IMR-90 (cell line): ENCODE results near the gene SFTA2. TPM values are rescaled to one million over a fixed set of nuclear protein-coding genes. Genes with fewer than 3 reads are reported as not detected.

Experiments
- ATAC-seq: fragments of 200-7000 bp; cut with Tn5 transposase; 2 replicates; pipeline ENCODE4 v1.9.1; 2020; ENCODE audit warnings: low read depth, mild to moderate bottlenecking, moderate library complexity
- Bru-seq: library from RNA; stranded (reverse); fragments of 400-500 nt; gene quantifications from one replicate; lab custom pipeline; 2021; lab: Mats Ljungman, UMichigan
- BruChase-seq, 2 experiments: library from RNA; stranded (reverse); fragments of 400-500 nt; gene quantifications; one replicate each; lab custom pipeline; 2021; lab: Mats Ljungman, UMichigan
- BruUV-seq: library from RNA; stranded (reverse); fragments of 400-500 nt; replicated peaks from 2 replicates; lab custom pipeline; 2021; lab: Mats Ljungman, UMichigan
- CTCF ChIA-PET: fragments of 300-600 bp; formaldehyde crosslinking; extraction: SDS; loops from one replicate; lab custom pipeline; 2021; ENCODE audit warnings: antibody characterized with exemption; lab: Yijun Ruan, JAX
- POLR2A ChIA-PET: fragments of 300-600 bp; sonication (Branson Sonifier 250); formaldehyde crosslinking; loops from one replicate; lab custom pipeline; 2022; ENCODE audit warnings: antibody characterized with exemption; ENCODE audit not compliant: unreplicated experiment; lab: Charles Lee
- DNase-seq: peaks from one replicate; pipeline ENCODE4 v3.0.0; 2013
- H2AFZ ChIP-seq: replicated peaks from 2 replicates; pipeline ENCODE3; 2013; ENCODE audit warnings: low read length, mild to moderate bottlenecking; ENCODE audit not compliant: poor library complexity
- H2AK5ac ChIP-seq: 2 replicates; pipeline ENCODE4 v1.6.1; 2013; ENCODE audit warnings: low read depth, low read length, inconsistent platforms
- H2AK9ac ChIP-seq: replicated peaks from 2 replicates; pipeline ENCODE3; 2013; ENCODE audit warnings: mild to moderate bottlenecking, low read depth, low read length, moderate library complexity; ENCODE audit not compliant: poor library complexity
- H2BK120ac ChIP-seq: 2 replicates; pipeline ENCODE4 v1.6.1; 2013; ENCODE audit warnings: low read depth, low read length, inconsistent platforms
- H2BK15ac ChIP-seq: 3 replicates; pipeline ENCODE4 v1.6.1; 2013; ENCODE audit warnings: low read depth, low read length, inconsistent platforms
- H2BK20ac ChIP-seq: 2 replicates; pipeline ENCODE4 v1.6.1; 2013; ENCODE audit warnings: low read depth, mild to moderate bottlenecking, inconsistent platforms, low read length, moderate library complexity
- H2BK5ac ChIP-seq: 2 replicates; pipeline ENCODE4 v1.6.1; 2013; ENCODE audit warnings: mild to moderate bottlenecking, low read depth, low read length, inconsistent platforms; ENCODE audit not compliant: poor library complexity, severe bottlenecking
- H3K14ac ChIP-seq: replicated peaks from 2 replicates; pipeline ENCODE4 v1.6.1; 2013; ENCODE audit warnings: low read depth, low read length, inconsistent platforms
- H3K18ac ChIP-seq: 2 replicates; pipeline ENCODE4 v1.6.1; 2013; ENCODE audit warnings: low read depth, low read length, control low read depth
- H3K23ac ChIP-seq: 2 replicates; pipeline ENCODE4 v1.6.1; 2013; ENCODE audit warnings: low read depth, low read length, inconsistent platforms
- H3K27ac ChIP-seq: 2 replicates; pipeline ENCODE4 v1.5.1; 2013; ENCODE audit warnings: mild to moderate bottlenecking, control low read depth, low read length; ENCODE audit not compliant: insufficient read depth
- H3K27me3 ChIP-seq: 2 replicates; pipeline ENCODE4 v1.6.1; 2013; ENCODE audit warnings: low read length; ENCODE audit not compliant: control insufficient read depth, insufficient read depth
- H3K36me3 ChIP-seq: 2 replicates; pipeline ENCODE4 v1.6.1; 2013; ENCODE audit warnings: low read length, mixed read lengths; ENCODE audit not compliant: control insufficient read depth, insufficient read depth
- H3K4ac ChIP-seq: 2 replicates; pipeline ENCODE4 v1.6.1; 2013; ENCODE audit warnings: low read depth, low read length, inconsistent platforms
- H3K4me1 ChIP-seq: 2 replicates; pipeline ENCODE4 v1.6.1; 2013; ENCODE audit warnings: low read length, mixed read lengths; ENCODE audit not compliant: control insufficient read depth, insufficient read depth
- H3K4me2 ChIP-seq: 2 replicates; pipeline ENCODE4 v1.6.1; 2013; ENCODE audit warnings: low read depth, mild to moderate bottlenecking, control low read depth, low read length, moderate library complexity
- H3K4me3 ChIP-seq: 2 replicates; pipeline ENCODE4 v1.5.1; 2013; ENCODE audit warnings: low read depth, mild to moderate bottlenecking, control low read depth, low read length, moderate library complexity; ENCODE audit not compliant: insufficient read depth
- H3K56ac ChIP-seq: 2 replicates; pipeline ENCODE4 v1.6.1; 2013; ENCODE audit warnings: low read length, inconsistent platforms; ENCODE audit not compliant: insufficient read depth; ENCODE audit errors: extremely low read depth
- H3K79me1 ChIP-seq, 2 experiments: 2 replicates each; pipeline ENCODE4 v1.6.1; 2013; ENCODE audit warnings: low read length in 2 of 2, inconsistent platforms in 1 of 2, low read depth in 1 of 2
- H3K9ac ChIP-seq: 2 replicates; pipeline ENCODE4 v1.6.1; 2013; ENCODE audit warnings: low read depth, low read length, control low read depth
- H3K9me1 ChIP-seq: 2 replicates; pipeline ENCODE4 v1.6.1; 2013; ENCODE audit warnings: low read length, inconsistent platforms; ENCODE audit not compliant: insufficient read depth
- H3K9me3 ChIP-seq: 2 replicates; pipeline ENCODE4 v1.6.1; 2013; ENCODE audit warnings: low read length; ENCODE audit not compliant: control insufficient read depth, insufficient read depth
- H4K20me1 ChIP-seq: 2 replicates; pipeline ENCODE4 v1.6.1; 2013; ENCODE audit warnings: low read length, inconsistent platforms; ENCODE audit not compliant: insufficient read depth
- H4K5ac ChIP-seq: 2 replicates; pipeline ENCODE4 v1.6.1; 2013; ENCODE audit warnings: mild to moderate bottlenecking, low read depth, low read length, control low read depth
- H4K8ac ChIP-seq, 2 experiments: 2 replicates each; pipeline ENCODE4 v1.6.1; 2013; ENCODE audit warnings: low read depth in 2 of 2, low read length in 2 of 2, control low read depth in 1 of 2, inconsistent platforms in 1 of 2
- H4K91ac ChIP-seq: 2 replicates; pipeline ENCODE4 v1.6.1; 2013; ENCODE audit warnings: low read depth, low read length, inconsistent platforms; ENCODE audit not compliant: insufficient read depth
- BHLHE40 ChIP-seq: fragments of 150-350 bp; IDR thresholded peaks from 2 replicates; pipeline ENCODE4 v1.6.1; 2016; ENCODE audit warnings: mild to moderate bottlenecking, low read depth, low read length
- CEBPB ChIP-seq: IDR thresholded peaks from 2 replicates; pipeline ENCODE4 v1.6.1; 2012; ENCODE audit warnings: low read depth, low read length, improper control_type of control experiment
- CHD1 ChIP-seq: IDR thresholded peaks from 2 replicates; pipeline ENCODE4 v1.6.1; 2012; ENCODE audit warnings: low read depth, low read length, improper control_type of control experiment
- FOS ChIP-seq: fragments of 150-350 bp; IDR thresholded peaks from 2 replicates; pipeline ENCODE4 v1.6.1; 2016; ENCODE audit warnings: low read depth, low read length
- MAFK ChIP-seq: IDR thresholded peaks from 2 replicates; pipeline ENCODE4 v1.6.1; 2012; ENCODE audit warnings: low read depth, low read length, improper control_type of control experiment
- MXI1 ChIP-seq: IDR thresholded peaks from 2 replicates; pipeline ENCODE4 v1.6.1; 2012; ENCODE audit warnings: low read depth, mild to moderate bottlenecking, low read length, moderate library complexity, borderline replicate concordance
- NFE2L2 ChIP-seq: fragments of 150-350 bp; IDR thresholded peaks from 2 replicates; pipeline ENCODE4 v1.6.1; 2016; ENCODE audit warnings: low read depth, mild to moderate bottlenecking, low read length
- POLR2A ChIP-seq: IDR thresholded peaks from 2 replicates; pipeline ENCODE4 v1.6.1; 2012; ENCODE audit warnings: mild to moderate bottlenecking, low read depth, low read length
- RCOR1 ChIP-seq: IDR thresholded peaks from 2 replicates; pipeline ENCODE4 v1.6.1; 2012; ENCODE audit warnings: mild to moderate bottlenecking, low read length, improper control_type of control experiment; ENCODE audit not compliant: insufficient replicate concordance
- RFX5 ChIP-seq: IDR thresholded peaks from 2 replicates; pipeline ENCODE4 v1.8.0; 2012; ENCODE audit warnings: low read depth, mild to moderate bottlenecking, low read length, moderate library complexity
- SMC3 ChIP-seq: fragments of 150-350 bp; IDR thresholded peaks from 2 replicates; pipeline ENCODE4 v1.6.1; 2016; ENCODE audit warnings: low read depth, mild to moderate bottlenecking, antibody characterized with exemption, low read length, moderate library complexity
- WGBS, 2 experiments: methylation state at CpG; one replicate each; pipeline versions ENCODE4 v1.1.5 to v1.1.7; 2013; ENCODE audit warnings: missing lambda C conversion rate in 2 of 2; ENCODE audit not compliant: insufficient read length in 1 of 2; ENCODE audit errors: extremely low coverage in 2 of 2; 5-methylcytosine and 5-hydroxymethylcytosine counted together
- dilution Hi-C: fragments of 300-500 bp; cut with HindIII; formaldehyde crosslinking; loops from one replicate; pipeline ENCODE4 v1.14.3; 2018; ENCODE audit warnings: low sequenced_read_pairs; ENCODE audit not compliant: unreplicated experiment
- in situ Hi-C: fragments of 300-500 bp; cut with MboI; formaldehyde crosslinking; loops from 3 replicates; pipeline ENCODE4 v1.14.3; 2019; ENCODE audit warnings: low sequenced_read_pairs, inconsistent platforms, mixed read lengths
- intact Hi-C: fragments of 100-400 bp; cut with micrococcal nuclease; formaldehyde crosslinking; loops from 2 replicates; pipeline ENCODE4 v1.10.0; 2022
- long read RNA-seq: library from polyadenylated mRNA; unstranded; transcript quantifications from one replicate; pipeline ENCODE4 v2.0.0, GENCODE V29; 2021; ENCODE audit not compliant: unreplicated experiment
- polyA plus RNA-seq, 3 experiments: library from polyadenylated mRNA; depleted of rRNA; stranded (reverse); fragments of >200 nt; gene quantifications; 2 replicates each; pipeline ENCODE4 v1.2.3, GENCODE V29; 2012; ENCODE audit warnings: low replicate concordance in 1 of 3
- total RNA-seq: library from RNA; depleted of rRNA; stranded (reverse); fragments of >200 nt; gene quantifications from 2 replicates; pipeline ENCODE4 v1.2.3, GENCODE V29; 2012; rRNA removed
- TF ChIP-seq, protein P1 (sequence below): fragments of 150-350 bp; IDR thresholded peaks from 2 replicates; pipeline ENCODE4 v1.6.1; 2016; ENCODE audit warnings: low read depth, mild to moderate bottlenecking, low read length, moderate library complexity, borderline replicate concordance
- TF ChIP-seq, protein P2 (sequence below): conservative IDR thresholded peaks from 2 replicates; pipeline ENCODE4 v1.5.1; 2012; ENCODE audit warnings: mild to moderate bottlenecking, low read depth, low read length, improper control_type of control experiment
- TF ChIP-seq, protein P3 (sequence below): fragments of 150-350 bp; IDR thresholded peaks from 2 replicates; pipeline ENCODE4 v1.6.1; 2017; ENCODE audit warnings: mild to moderate bottlenecking, antibody characterized with exemption, low read length, low read depth

Gene SFTA2
- total RNA-seq (not detected in 2 replicates), polyA plus RNA-seq (2012; rRNA removed) (not detected in 2 replicates), Bru-seq, nascent RNA (percentile 8 among the genes with signal in this experiment), BruChase-seq, experiment 1, labeled RNA remaining after a 6-hour chase (not detected), BruChase-seq, experiment 2, labeled RNA remaining after a 2-hour chase (not detected)
- polyA plus RNA-seq (2012; cell fraction: cytosol; rRNA removed): not detected in 2 replicates
- not detected in 2 replicates for polyA plus RNA-seq (2012; cell fraction: nucleus; rRNA removed; ENCODE audit: low replicate concordance)
- long read RNA-seq: 0 reads

GRCh38 chr6:30931969-30932645 lies at the start of gene SFTA2:
SFTA2 (minus strand) TSS chr6:30932170; CDS start chr6:30932096, 74 bp downstream.
- H4K91ac ChIP-seq: no peak within 1 kb of the TSS
- H3K4me1 ChIP-seq: no peaks in the 10 kb centered on the region
- ChIA-PET POLR2A (no interaction called here), CTCF (interaction anchor here (0.9 kb wide), 2 partner anchors 16 to 139 kb away, joined by 3 read pairs; no protein-coding TSS in a partner anchor)
- H3K23ac ChIP-seq: no peak within 1 kb of the TSS
- peaks cover 4% of the 10 kb centered on the region for H3K9me3 ChIP-seq
- H3K4me3 ChIP-seq: no peak within 1 kb of the TSS
- H2AK5ac ChIP-seq: no peak within 1 kb of the TSS
- H4K8ac ChIP-seq: no peak within 1 kb of the TSS
- no TSS peak for BruUV-seq
- dilution Hi-C loops (no loop called here), intact Hi-C loops (no loop called here), in situ Hi-C loops (no loop called here)
- no peaks in the 10 kb centered on the region for H3K79me1 ChIP-seq
- no peaks in the 10 kb centered on the region for H4K20me1 ChIP-seq
- H2BK5ac ChIP-seq: no peak within 1 kb of the TSS
- H3K27me3 ChIP-seq: peaks cover 35% of the 10 kb centered on the region
- ATAC-seq (no peak), DNase-seq (no peak)
- H2AK9ac ChIP-seq: no peak within 1 kb of the TSS
- no peak within 1 kb of the TSS for H3K9ac ChIP-seq
- no peak within 1 kb of the TSS for H3K4me2 ChIP-seq
- H3K14ac ChIP-seq: no peak within 1 kb of the TSS
- no peak within 1 kb of the TSS for H3K27ac ChIP-seq
- H3K4ac ChIP-seq: no peak within 1 kb of the TSS
- H3K56ac ChIP-seq: no peak within 1 kb of the TSS
- H3K18ac ChIP-seq: no peak within 1 kb of the TSS
- no peak within 1 kb of the TSS for H2AFZ ChIP-seq
- H2BK20ac ChIP-seq: no peak within 1 kb of the TSS
- H3K9me1 ChIP-seq: no peaks in the 10 kb centered on the region
- no peak within 1 kb of the TSS for H2BK15ac ChIP-seq
- no peak within 1 kb of the TSS for H2BK120ac ChIP-seq
- no peaks in the 10 kb centered on the region; the same call in 1 of the 2 replicates for H3K36me3 ChIP-seq
- no peak within 1 kb of the TSS for H4K5ac ChIP-seq
- WGBS, 2 experiments: no CpG with 5 or more reads among the region's 7 CpGs
- TF ChIP-seq CHD1: no peak
- TF ChIP-seq RFX5: no peak
- TF ChIP-seq MXI1: no peak
- TF ChIP-seq CEBPB: no peak
- TF ChIP-seq POLR2A: no peak
- TF ChIP-seq RCOR1: no peak
- no peak for TF ChIP-seq MAFK
- no peak for TF ChIP-seq NFE2L2
- TF ChIP-seq, protein P1, sequence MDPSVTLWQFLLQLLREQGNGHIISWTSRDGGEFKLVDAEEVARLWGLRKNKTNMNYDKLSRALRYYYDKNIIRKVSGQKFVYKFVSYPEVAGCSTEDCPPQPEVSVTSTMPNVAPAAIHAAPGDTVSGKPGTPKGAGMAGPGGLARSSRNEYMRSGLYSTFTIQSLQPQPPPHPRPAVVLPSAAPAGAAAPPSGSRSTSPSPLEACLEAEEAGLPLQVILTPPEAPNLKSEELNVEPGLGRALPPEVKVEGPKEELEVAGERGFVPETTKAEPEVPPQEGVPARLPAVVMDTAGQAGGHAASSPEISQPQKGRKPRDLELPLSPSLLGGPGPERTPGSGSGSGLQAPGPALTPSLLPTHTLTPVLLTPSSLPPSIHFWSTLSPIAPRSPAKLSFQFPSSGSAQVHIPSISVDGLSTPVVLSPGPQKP: no peak
- no peak for TF ChIP-seq BHLHE40
- TF ChIP-seq FOS: no peak
- TF ChIP-seq, protein P2, sequence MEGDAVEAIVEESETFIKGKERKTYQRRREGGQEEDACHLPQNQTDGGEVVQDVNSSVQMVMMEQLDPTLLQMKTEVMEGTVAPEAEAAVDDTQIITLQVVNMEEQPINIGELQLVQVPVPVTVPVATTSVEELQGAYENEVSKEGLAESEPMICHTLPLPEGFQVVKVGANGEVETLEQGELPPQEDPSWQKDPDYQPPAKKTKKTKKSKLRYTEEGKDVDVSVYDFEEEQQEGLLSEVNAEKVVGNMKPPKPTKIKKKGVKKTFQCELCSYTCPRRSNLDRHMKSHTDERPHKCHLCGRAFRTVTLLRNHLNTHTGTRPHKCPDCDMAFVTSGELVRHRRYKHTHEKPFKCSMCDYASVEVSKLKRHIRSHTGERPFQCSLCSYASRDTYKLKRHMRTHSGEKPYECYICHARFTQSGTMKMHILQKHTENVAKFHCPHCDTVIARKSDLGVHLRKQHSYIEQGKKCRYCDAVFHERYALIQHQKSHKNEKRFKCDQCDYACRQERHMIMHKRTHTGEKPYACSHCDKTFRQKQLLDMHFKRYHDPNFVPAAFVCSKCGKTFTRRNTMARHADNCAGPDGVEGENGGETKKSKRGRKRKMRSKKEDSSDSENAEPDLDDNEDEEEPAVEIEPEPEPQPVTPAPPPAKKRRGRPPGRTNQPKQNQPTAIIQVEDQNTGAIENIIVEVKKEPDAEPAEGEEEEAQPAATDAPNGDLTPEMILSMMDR: no peak
- TF ChIP-seq SMC3: no peak
- TF ChIP-seq, protein P3, sequence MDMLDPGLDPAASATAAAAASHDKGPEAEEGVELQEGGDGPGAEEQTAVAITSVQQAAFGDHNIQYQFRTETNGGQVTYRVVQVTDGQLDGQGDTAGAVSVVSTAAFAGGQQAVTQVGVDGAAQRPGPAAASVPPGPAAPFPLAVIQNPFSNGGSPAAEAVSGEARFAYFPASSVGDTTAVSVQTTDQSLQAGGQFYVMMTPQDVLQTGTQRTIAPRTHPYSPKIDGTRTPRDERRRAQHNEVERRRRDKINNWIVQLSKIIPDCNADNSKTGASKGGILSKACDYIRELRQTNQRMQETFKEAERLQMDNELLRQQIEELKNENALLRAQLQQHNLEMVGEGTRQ: no peak
